GM21723 (cell line): Measurements from ENCODE around the gene RBP2.

Experiments used
- ATAC-seq: cut with Tn5 transposase; IDR thresholded peaks from one replicate; pipeline ENCODE4 v1.9.1; 2021; ENCODE audit warnings: mild to moderate bottlenecking, moderate library complexity; ENCODE audit not compliant: unreplicated experiment

Gene RBP2

DNA sequence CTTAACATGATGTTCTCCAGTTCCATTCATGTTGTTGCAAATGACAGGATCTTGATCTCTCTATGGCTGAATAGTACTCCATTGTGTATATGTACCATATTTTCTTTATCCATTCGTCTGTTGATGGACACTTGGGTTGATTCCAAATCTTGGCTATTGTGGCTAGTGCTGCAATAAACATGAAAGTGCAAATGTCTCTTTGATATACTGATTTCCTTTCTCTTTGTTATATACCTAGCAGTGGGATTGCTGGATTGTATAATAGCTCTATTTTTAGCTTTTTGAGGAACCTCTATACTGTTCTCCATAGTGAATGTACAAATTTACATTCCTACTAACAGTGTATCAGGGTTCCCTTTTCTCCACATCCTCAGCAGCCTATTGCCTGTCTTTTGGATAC, 5.9 kb upstream of the RBP2 start:
- ATAC-seq, result no peak

DNA sequence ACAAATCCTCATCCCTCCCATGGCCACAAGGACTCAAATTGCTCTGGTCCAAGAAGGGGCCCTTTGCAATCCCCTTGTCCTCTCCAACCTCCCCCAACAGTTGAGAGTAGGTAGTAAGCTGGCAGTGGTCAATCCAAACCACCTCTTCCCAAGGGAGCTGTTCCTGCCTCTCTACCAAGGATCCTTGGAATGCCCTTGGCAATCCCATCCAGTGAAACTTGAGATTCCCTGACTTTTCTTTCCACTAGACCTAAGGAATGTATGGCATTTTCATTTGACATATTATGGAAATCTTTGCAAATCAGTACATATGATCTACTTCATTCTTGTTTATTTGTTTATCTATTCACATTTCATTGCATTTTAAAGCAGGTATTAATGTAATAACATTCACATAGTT, 4.8 kb upstream of the RBP2 start:
- no peak for ATAC-seq

DNA sequence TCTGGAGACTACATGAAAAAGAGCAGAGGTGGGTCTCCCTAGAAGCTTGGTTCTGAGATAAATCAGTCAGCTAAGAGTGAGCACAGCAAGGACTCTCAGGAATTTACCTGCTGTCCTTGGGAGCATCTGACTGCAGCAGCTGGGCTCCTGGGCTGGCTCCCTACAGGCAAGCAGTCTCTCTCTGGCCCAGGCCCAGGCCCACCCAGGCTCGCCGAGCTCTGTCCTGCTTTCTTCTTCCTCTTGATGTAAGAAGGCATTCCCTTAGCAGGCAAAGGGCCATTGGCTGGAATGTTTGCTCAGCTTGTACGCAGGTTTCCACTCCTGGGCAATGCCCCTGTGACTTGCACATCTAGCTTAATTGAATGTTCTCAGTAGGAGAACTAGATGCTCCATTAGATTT, 4.3 kb upstream of the RBP2 start:
- ATAC-seq, result no peak

DNA sequence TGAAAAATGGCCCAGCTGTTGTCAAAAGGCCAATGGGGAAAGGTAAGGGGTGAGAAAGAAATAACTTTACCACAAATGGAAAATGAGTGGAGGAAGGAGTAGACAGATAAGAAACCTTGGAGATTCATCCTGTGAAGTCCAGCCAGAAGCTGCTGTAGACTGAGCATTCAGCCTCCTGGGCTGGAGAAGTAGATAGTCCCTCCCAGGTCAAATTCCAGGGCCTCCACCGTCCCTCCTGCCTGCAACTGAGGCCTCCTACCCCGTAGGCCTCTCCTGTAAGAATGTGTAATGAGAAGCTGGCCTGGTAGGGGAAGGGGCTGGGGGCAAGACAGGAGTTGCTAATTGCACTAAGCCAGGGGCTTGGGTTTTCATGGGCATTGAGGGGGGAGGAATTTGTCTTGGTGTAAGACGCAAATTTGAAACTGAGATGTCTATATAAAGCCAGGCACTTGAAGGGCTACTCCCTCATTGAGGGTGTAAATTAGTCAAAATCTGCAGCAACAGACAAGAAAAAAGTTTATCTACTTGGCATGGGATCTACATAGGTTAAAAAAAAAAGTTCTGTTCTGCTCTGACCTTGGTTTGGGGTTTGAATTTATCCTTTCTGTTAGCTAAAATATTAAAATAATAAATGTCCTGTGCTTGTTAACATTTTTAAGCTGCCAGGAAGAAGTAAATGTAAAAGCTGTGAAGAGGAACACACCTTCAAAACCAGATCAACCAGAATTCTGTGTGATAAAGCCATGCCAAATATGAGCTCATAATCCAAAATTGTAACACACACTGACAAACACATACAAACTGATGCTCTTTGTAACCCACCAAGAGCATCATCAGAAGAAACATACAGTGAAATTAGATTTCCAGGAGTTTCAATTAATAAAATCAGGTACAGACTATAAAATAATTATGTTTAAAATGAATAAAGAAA, 1.7 kb upstream of the RBP2 start:
- ATAC-seq, result no peak

DNA sequence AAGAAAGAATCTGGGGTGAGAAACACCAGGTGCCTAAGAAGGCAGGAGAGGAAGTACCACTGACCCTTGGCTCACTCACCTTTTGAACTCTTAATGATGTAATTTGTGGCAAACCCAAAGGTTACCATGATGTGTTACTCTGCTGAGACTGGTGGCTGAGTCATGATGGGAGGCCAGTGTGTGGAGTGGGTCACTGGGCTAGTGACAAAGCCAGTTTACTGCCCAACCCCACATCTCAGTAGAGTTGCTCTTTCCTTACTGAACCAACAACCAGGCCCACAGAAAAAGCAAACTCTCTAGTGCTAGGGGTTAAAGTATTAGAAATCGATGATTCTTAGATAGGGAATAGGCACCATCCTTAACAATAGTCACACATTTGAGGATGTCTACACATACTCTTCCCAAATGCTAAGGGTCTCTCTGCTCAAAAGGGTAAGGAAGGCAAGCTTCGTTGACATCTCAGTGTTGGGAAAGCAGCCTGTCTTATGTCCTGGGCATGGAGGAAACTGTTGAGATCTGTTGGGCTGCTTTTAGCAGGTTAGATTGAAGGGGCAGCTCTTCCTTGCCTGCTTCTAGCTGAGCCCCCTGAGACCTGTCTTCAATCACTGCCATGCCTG, 3.1 kb downstream of the RBP2 start:
- no peak for ATAC-seq

GRCh38 chr3:139472380-139473010, 3.8 kb downstream of the RBP2 start:
- ATAC-seq, result no peak

GRCh38 chr3:139470199-139470598, 6.1 kb downstream of the RBP2 start:
- no peak for ATAC-seq

- no peak for ATAC-seq
Measured at GRCh38 chr3:139468399-139468798, 7.9 kb downstream of the RBP2 start.

DNA sequence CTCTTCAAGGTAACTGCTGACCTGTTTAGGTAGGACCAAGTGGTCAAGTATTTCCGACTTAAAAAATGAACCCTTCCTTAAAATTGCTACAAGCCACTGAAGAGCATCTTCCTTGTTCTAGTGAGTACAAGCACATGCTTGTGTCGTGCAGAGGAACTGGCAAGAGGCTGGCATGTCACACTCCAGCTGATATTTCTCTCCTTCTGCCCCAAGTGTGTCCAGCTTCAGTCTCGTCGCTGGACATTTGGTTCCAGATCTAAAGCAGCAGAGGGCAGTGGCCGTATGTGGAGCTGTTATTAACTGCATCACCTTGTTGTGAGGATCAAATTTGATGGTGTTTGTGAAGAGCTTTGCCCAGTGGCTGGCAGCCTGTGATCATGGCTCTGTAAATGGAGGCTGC, 10.0 kb downstream of the RBP2 start:
- ATAC-seq, result no peak

- no peak for ATAC-seq
Measured at GRCh38 chr3:139465636-139466035, 10.7 kb downstream of the RBP2 start.

DNA sequence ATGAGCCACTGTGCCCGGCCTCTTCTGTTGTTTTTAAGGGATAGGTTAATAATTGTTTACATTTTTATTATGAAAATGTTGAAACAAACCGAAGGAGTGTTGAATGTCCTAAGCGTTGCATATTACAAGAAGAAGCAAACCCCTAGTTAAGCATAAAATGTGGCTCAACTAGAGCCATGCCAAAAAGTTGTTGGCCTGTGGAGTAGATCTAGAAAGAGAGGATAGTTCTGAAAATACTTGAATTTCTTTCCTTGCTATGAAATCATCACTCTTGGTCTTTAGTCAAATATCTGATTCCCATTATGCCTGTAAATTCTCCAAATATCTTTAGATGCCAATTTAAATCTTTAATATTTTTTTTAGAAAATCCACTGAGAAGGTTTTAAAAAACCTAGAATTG, 12.8 kb downstream of the RBP2 start:
- ATAC-seq, result no peak

DNA sequence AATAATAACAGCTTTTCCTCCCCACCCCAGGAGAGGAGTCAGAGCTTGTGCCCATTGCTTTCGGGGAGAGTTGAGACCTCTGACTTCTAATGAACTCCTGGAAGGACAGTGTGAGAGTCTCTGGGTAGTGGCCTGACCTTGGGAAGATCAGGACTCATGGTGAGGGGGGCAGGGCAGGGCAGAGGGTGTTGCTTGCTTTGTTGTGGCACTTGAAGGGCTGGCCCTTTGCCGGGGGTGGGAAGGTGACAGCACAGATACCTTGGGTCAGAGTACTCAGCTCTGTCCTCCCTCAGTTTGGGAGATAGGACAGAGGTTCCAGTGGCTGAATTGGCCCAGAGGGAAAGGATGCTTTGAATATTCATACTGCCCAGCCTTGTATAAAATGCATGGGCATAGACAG, 15.8 kb downstream of the RBP2 start:
- no peak for ATAC-seq

DNA sequence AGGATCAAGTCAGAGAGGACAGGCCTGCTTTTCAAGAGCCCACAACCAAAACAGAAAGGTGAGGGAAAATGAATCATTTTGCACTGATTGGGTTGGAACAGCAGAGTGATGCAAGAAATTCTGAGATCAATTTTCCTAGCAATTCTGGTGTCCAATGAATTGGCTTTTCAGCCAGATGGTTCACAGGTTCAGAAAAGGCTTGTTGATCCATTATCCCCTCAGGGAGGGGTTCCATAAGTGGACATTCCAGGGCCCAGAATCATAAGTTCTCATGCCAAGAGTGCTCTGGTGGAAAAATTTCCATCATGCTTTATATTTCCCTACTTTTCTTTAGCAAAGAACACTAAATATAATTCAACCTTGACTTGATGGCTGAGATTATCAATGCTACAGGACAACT, 16.2 kb downstream of the RBP2 start:
- no peak for ATAC-seq

GRCh38 chr3:139458348-139458747, 18.0 kb downstream of the RBP2 start:
- ATAC-seq, result no peak

- ATAC-seq, result no peak
Measured at GRCh38 chr3:139457066-139457465, 19.2 kb downstream of the RBP2 start.

- no peak for ATAC-seq
Measured at GRCh38 chr3:139456386-139456785, 19.9 kb downstream of the RBP2 start.

DNA sequence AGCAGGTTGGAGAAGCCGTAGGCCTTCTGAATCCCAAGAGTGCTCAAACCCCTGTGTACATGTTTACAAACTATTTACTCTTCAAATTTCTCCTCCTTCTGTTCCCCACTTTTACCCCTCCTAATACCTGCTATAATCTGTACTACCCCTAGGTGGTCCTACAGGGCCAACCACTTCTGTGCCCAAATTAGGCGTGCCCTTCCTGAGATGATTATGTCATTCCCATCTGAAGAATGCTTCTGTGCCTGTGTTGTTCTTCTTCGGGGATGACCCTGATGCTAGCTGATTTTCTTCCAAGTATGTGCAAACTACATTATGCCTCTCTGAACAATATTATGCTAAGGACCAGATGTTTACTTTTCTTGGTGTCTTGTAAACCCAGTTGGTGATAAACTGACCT, 20.5 kb downstream of the RBP2 start:
- ATAC-seq, result no peak

- ATAC-seq, result no peak
Measured at GRCh38 chr3:139455206-139455605, 21.1 kb downstream of the RBP2 start.

- ATAC-seq, result no peak
Measured at GRCh38 chr3:139454346-139454745, 22.0 kb downstream of the RBP2 start.

GRCh38 chr3:139450159-139450558, 26.2 kb downstream of the RBP2 start:
- ATAC-seq, result no peak

DNA sequence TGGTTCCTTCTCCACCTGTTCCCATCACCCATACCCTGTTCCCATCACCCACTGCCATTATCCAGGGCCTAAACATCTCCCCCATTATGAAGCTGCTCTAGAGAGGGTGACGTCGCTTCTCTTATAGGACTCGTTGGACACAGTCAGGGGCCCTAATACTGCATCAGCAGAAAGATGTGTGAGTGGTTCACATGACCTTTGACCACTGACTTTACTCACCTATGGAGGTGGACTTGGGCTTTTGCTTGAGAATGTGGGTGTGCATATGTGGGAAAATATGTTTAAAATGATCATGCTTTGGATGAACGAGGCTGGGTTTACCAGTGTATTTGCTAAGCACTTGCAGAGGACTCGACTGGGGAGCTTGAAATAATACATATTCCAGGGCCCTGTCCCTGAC, 26.8 kb downstream of the RBP2 start:
- no peak for ATAC-seq

- no peak for ATAC-seq
Measured at GRCh38 chr3:139448104-139448503, 28.2 kb downstream of the RBP2 start.
